Stimulated activated effector memory CD8-positive, alpha-beta T cell treated with anti-CD3 and anti-CD28 coated beads, Interleukin-12 subunit alpha, Interleukin-12 subunit beta, amount 100 ng/mL, for 72 hours (primary cell): Measurements from ENCODE around the gene KAT8.

ENCODE experiments used
- ATAC-seq: fragments of 150-1000 bp; cut with Tn5 transposase; 2 replicates; pipeline ENCODE4 v1.10.0; 2021
- DNase-seq, 2 donors: peaks; one replicate each; pipeline ENCODE4 v3.0.0; 2021 to 2022; ENCODE audit warnings: low spot score in 2 of 2
- H3K27ac Mint-ChIP-seq: one replicate; pipeline ENCODE4 v1.8.0; 2022; ENCODE audit warnings: mild to moderate bottlenecking, mixed read lengths
- H3K36me3 Mint-ChIP-seq: one replicate; pipeline ENCODE4 v1.8.0; 2022; ENCODE audit warnings: mild to moderate bottlenecking, mixed read lengths
- H3K4me1 Mint-ChIP-seq: one replicate; pipeline ENCODE4 v1.8.0; 2022; ENCODE audit warnings: mixed read lengths
- H3K4me3 Mint-ChIP-seq: one replicate; pipeline ENCODE4 v1.8.0; 2022; ENCODE audit warnings: mild to moderate bottlenecking, mixed read lengths
- H3K9me3 Mint-ChIP-seq: one replicate; pipeline ENCODE4 v1.8.0; 2022; ENCODE audit warnings: mixed read lengths

Gene KAT8

GRCh38 chr16:31110106-31111034 lies 7.1 kb upstream of the KAT8 start:
- H3K27ac Mint-ChIP-seq, result peak overlapping the region; percentile 86

DNA sequence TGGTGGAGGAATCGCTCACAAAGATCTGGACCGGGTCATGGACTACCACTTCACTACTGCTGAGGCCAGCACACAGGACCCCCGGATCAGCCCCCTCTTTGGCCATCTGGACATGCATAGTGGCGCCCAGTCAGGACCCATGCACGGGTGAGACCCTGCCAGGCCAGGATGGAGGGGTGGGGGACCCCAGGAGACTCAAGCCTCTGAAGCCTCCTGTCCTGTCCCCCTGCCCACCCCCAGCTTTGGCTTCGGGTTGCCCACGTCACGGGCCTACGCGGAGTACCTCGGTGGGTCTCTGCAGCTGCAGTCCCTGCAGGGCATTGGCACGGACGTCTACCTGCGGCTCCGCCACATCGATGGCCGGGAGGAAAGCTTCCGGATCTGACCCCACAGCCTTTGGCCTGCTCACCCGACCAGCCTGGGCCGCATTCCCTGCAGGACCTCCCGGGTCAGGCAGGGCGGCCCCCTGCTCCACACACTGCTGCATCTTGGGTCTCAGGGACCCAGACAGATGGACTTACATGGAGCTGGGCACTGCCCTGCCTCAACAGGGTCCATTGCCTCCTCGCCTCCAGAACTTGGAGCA lies 5.5 kb upstream of the KAT8 start:
- peak overlapping the region; percentile 10 for H3K27ac Mint-ChIP-seq

More at GRCh38 chr16:31110106-31111034, 7.1 kb upstream of the KAT8 start:
- H3K4me1 Mint-ChIP-seq, result peaks cover 31% of the 10 kb centered on the region
- no peak for ATAC-seq
- H3K9me3 Mint-ChIP-seq, result no peaks in the 10 kb centered on the region
- H3K36me3 Mint-ChIP-seq, result peaks cover 47% of the 10 kb centered on the region
- peak overlapping the region; percentile 90 for H3K4me3 Mint-ChIP-seq
- no peak for DNase-seq

DNA sequence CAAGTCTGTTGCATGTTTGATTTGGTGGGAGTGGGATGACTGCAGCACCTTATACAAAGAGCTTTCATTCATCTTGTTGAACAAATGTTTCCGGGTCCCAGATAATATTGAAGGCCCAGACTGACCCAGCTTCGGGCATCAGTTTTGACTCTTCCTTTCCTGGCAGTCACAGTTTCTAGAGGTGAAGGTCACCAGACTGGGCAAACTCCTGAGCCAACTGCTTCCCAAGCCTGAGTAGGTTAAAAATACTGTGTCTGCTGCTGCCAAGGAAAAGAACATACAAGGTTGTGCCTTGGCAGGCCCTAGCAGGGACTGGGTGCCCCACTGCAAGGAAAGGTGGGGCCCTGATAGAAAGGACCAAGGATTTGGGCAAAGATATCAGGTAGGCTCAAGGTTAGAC lies 4.8 kb upstream of the KAT8 start:
- Mint-ChIP-seq H3K36me3 (peaks cover 48% of the 10 kb centered on the region), H3K4me1 (peaks cover 24% of the 10 kb centered on the region), H3K9me3 (no peaks in the 10 kb centered on the region), H3K4me3 (no peak overlapping the region), H3K27ac (no peak overlapping the region)
- ATAC-seq, result no peak
- no peak for DNase-seq

More for the DNA sequence above, 5.5 kb upstream of the KAT8 start:
- no peak overlapping the region for H3K4me3 Mint-ChIP-seq
- DNase-seq (no peak), ATAC-seq (no peak)
- peaks cover 31% of the 10 kb centered on the region for H3K4me1 Mint-ChIP-seq
- H3K9me3 Mint-ChIP-seq, result no peaks in the 10 kb centered on the region
- peaks cover 47% of the 10 kb centered on the region for H3K36me3 Mint-ChIP-seq

- no peak for DNase-seq
- H3K4me1 Mint-ChIP-seq, result peaks cover 27% of the 10 kb centered on the region
- H3K4me3 Mint-ChIP-seq, result no peak overlapping the region
- peaks cover 51% of the 10 kb centered on the region for H3K36me3 Mint-ChIP-seq
- no peaks in the 10 kb centered on the region for H3K9me3 Mint-ChIP-seq
- peak overlapping the region; percentile 46 for H3K27ac Mint-ChIP-seq
- no peak for ATAC-seq
Observed at GRCh38 chr16:31113121-31114120, 4.0 kb upstream of the KAT8 start.

- Mint-ChIP-seq H3K27ac (no peak overlapping the region), H3K4me1 (peaks cover 31% of the 10 kb centered on the region), H3K9me3 (no peaks in the 10 kb centered on the region), H3K4me3 (no peak overlapping the region), H3K36me3 (peaks cover 59% of the 10 kb centered on the region)
- DNase-seq (no peak), ATAC-seq (no peak)
Observed at GRCh38 chr16:31114468-31114867, 3.0 kb upstream of the KAT8 start.

DNA sequence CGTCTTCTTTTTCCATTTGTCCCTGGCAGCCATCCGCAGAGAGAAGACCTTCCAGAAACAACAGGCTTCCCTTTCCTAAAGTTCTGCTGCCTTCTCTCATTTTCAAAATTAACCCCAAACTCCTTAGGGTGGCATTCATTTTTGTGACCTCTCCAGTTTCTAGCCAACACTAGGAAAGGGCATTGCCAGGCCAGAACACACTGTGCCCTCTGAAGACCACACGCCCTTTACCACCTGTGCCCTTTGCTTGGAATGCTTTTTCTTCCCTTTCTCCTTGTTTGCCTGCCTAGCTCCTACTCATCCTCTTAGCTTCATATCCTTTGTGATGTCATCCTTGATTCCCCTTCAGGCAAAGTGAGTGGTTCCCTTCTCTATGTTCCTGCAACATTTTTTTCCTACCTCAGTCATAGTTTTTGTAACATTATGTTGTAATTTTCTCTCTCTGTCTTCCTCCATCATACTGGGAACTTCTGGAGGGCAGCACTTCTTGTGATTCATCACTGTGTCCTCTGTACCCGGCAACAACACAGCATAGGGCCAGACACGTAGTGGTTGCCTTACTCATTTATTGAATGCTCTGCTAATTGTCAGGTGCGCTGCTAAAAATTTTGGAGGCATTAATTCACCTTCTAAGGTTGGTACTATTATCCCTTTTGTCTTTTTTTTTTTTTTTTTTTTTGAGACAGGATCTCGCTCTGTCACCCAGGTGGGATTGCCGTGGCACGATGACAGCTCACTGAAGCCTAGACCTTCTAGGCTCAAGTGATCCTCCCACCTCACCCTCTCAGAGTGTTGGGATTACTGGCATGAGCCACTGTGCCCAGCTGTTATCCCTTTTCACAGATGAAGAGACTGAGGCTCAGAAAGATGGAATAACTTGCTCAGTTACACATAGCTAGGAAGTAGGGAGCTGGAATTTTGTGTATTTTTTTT lies 1.0 kb downstream of the KAT8 start:
- H3K27ac Mint-ChIP-seq, result peak overlapping the region; percentile 64
- DNase-seq (no peak), ATAC-seq (no peak)
- H3K9me3 Mint-ChIP-seq, result no peaks in the 10 kb centered on the region
- peaks cover 64% of the 10 kb centered on the region for H3K36me3 Mint-ChIP-seq
- H3K4me1 Mint-ChIP-seq, result peaks cover 20% of the 10 kb centered on the region
- peak overlapping the region; percentile 77 for H3K4me3 Mint-ChIP-seq

DNA sequence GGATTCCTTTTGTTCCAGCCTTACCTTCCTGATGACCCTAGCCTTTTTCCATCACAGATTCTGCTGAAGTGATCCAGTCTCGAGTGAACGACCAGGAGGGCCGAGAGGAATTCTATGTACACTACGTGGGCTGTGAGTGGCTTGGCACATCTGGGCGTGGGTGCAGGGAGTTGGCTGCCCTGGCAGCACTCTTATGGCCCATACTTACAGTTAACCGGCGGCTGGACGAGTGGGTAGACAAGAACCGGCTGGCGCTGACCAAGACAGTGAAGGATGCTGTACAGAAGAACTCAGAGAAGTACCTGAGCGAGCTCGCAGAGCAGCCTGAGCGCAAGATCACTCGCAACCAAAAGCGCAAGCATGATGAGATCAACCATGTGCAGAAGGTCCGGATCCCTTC lies 2.7 kb downstream of the KAT8 start:
- no peak overlapping the region for H3K27ac Mint-ChIP-seq
- DNase-seq (no peak), ATAC-seq (no peak)
- H3K9me3 Mint-ChIP-seq, result no peaks in the 10 kb centered on the region
- H3K4me1 Mint-ChIP-seq, result peaks cover 20% of the 10 kb centered on the region
- no peak overlapping the region for H3K4me3 Mint-ChIP-seq
- peaks cover 81% of the 10 kb centered on the region for H3K36me3 Mint-ChIP-seq

DNA sequence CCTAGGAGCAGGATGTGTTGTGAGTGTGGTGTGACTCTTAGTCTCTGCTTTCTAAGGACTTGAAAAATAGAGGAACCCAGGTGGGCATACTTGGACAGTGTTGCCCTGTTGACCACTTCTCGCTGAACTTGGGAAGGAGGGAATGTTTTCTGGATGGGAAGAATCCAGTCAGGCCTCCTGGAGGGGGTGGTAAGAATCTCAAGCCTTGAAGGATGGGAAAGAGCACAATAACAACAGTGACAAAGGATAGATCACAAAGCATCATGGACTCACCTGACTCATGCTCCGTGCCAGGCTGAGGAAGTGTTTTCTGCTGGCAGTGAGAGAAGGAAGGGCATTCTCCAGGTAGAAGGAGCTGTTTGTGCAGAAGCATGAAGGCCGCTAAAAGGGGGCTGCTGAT lies 8.4 kb downstream of the KAT8 start:
- ATAC-seq (no peak), DNase-seq (no peak)
- Mint-ChIP-seq H3K9me3 (no peaks in the 10 kb centered on the region), H3K4me3 (no peak overlapping the region), H3K27ac (peak overlapping the region; percentile 77), H3K36me3 (peaks cover 64% of the 10 kb centered on the region), H3K4me1 (peaks cover 6% of the 10 kb centered on the region)

DNA sequence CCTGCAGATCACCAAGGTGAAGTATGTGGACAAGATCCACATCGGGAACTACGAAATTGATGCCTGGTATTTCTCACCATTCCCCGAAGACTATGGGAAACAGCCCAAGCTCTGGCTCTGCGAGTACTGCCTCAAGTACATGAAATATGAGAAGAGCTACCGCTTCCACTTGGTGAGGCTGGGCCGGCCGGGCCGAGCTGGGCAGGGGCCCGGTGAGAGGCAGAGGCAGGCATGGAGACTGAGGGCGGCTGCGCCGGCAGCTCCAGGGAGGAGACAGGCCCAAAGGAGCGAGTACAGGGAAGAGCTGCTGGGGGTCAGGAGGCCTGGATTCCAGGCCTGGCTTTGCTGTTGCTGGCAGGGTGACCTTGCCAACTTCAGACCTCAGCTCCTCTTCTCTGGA lies 9.7 kb downstream of the KAT8 start:
- no peak overlapping the region for H3K4me3 Mint-ChIP-seq
- H3K36me3 Mint-ChIP-seq, result peaks cover 51% of the 10 kb centered on the region
- ATAC-seq (no peak), DNase-seq (no peak)
- peaks cover 6% of the 10 kb centered on the region for H3K4me1 Mint-ChIP-seq
- H3K9me3 Mint-ChIP-seq, result no peaks in the 10 kb centered on the region
- H3K27ac Mint-ChIP-seq, result peak overlapping the region; percentile 14

- Mint-ChIP-seq H3K4me3 (no peak overlapping the region), H3K27ac (no peak overlapping the region), H3K36me3 (peaks cover 33% of the 10 kb centered on the region), H3K9me3 (no peaks in the 10 kb centered on the region), H3K4me1 (peaks cover 6% of the 10 kb centered on the region)
- ATAC-seq (no peak), DNase-seq (no peak)
Observed at GRCh38 chr16:31128711-31129567, 11.5 kb downstream of the KAT8 start.

GRCh38 chr16:31129568-31130335 lies 12.3 kb downstream of the KAT8 start:
- Mint-ChIP-seq H3K4me3 (no peak overlapping the region), H3K27ac (no peak overlapping the region), H3K4me1 (peaks cover 6% of the 10 kb centered on the region), H3K36me3 (peaks cover 25% of the 10 kb centered on the region), H3K9me3 (no peaks in the 10 kb centered on the region)
- ATAC-seq, result no peak
- no peak for DNase-seq

DNA sequence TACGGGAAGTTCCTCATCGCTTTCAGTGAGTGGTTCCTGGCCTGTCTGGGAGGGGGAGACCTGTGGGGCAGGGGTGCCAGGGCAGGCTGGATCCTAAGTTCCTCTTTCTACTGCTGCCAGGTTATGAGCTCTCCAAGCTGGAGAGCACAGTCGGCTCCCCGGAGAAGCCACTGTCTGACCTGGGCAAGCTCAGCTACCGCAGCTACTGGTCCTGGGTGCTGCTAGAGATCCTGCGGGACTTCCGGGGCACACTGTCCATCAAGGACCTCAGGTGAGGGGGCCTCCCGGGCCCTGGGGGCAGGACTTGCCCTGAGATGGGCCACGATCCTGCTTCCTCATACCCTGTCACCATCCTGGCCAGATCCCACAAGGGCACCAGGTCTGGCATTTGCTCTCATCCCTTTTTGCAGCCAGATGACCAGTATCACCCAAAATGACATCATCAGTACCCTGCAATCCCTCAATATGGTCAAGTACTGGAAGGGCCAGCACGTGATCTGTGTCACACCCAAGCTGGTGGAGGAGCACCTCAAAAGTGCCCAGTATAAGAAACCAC lies 12.9 kb downstream of the KAT8 start:
- Mint-ChIP-seq H3K9me3 (no peaks in the 10 kb centered on the region), H3K36me3 (peaks cover 18% of the 10 kb centered on the region), H3K4me1 (peaks cover 6% of the 10 kb centered on the region), H3K4me3 (no peak overlapping the region), H3K27ac (no peak overlapping the region)
- ATAC-seq (no peak), DNase-seq (no peak)

DNA sequence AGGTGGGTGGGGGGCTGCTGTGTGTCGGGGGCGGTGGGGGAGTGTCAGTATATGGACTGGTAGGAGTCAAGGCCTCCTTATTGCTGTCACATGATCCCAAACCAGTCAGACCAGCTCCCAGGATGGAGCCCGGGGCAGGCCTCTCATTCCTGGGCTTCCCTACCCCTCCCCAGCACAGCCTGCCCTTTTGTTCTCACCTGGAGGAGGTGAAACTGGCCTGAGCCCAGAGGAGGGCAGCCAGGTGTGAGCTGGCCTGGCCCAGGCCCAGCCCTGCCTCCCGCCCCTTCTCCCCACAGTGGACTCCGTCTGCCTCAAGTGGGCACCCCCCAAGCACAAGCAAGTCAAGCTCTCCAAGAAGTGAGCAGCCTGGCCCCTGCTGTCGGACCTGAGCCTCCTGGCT lies 13.4 kb downstream of the KAT8 start:
- H3K9me3 Mint-ChIP-seq, result no peaks in the 10 kb centered on the region
- H3K4me1 Mint-ChIP-seq, result peaks cover 5% of the 10 kb centered on the region
- DNase-seq (no peak), ATAC-seq (no peak)
- no peak overlapping the region for H3K4me3 Mint-ChIP-seq
- H3K36me3 Mint-ChIP-seq, result peaks cover 15% of the 10 kb centered on the region
- peak overlapping the region; percentile 23 for H3K27ac Mint-ChIP-seq
